ENCODE measurements around the gene NMRAL1. TPM values are rescaled to one million over a fixed set of nuclear protein-coding genes. Genes with fewer than 3 reads are reported as not detected.

NMRAL1 gene
- polyA plus RNA-seq, 3 donors, result 31.4 to 44.2 (median 37.3) TPM

- DNase-seq (ENCODE audit: low read depth in 3 of 3, low spot score in 2 of 3), result no peak
Measured at GRCh38 chr16:4426722-4427372, 47.6 kb downstream of the NMRAL1 start.

- no peak for DNase-seq (ENCODE audit: low read depth in 3 of 3, low spot score in 2 of 3)
Measured at GRCh38 chr16:4426021-4426684, 48.3 kb downstream of the NMRAL1 start.

- DNase-seq (ENCODE audit: low read depth in 3 of 3, low spot score in 2 of 3), result peak; percentile 90 to 97 (median 94)
Measured at GRCh38 chr16:4425378-4426020, 48.9 kb downstream of the NMRAL1 start, which contains the start of gene DNAJA3. TSS of gene DNAJA3 (plus strand) at chr16:4425868. CDS start at chr16:4425882, 14 bp downstream.

- DNase-seq (ENCODE audit: low read depth in 3 of 3, low spot score in 2 of 3), result no peak
Measured at GRCh38 chr16:4420505-4421105, 53.8 kb downstream of the NMRAL1 start.

GRCh38 chr16:4419402-4419959 is 54.9 kb downstream of the NMRAL1 start:
- DNase-seq (ENCODE audit: low read depth in 3 of 3, low spot score in 2 of 3), result no peak

GRCh38 chr16:4416200-4417032 is 58.0 kb downstream of the NMRAL1 start, which contains the start of gene CORO7:
TSS of gene CORO7 (minus strand) at chr16:4416596. CDS start at chr16:4416518, 78 bp downstream.
- peak in 2 of 3 donors; percentile 62 to 76 for DNase-seq (ENCODE audit: low read depth in 3 of 3, low spot score in 2 of 3)

GRCh38 chr16:4415538-4416199 is 58.8 kb downstream of the NMRAL1 start:
- DNase-seq (ENCODE audit: low read depth in 3 of 3, low spot score in 2 of 3), result no peak

GRCh38 chr16:4414187-4414917 is 60.1 kb downstream of the NMRAL1 start:
- no peak for DNase-seq (ENCODE audit: low read depth in 3 of 3, low spot score in 2 of 3)

GRCh38 chr16:4412854-4413253 is 61.6 kb downstream of the NMRAL1 start:
- no peak for DNase-seq (ENCODE audit: low read depth in 3 of 3, low spot score in 2 of 3)

GRCh38 chr16:4412159-4412558 is 62.3 kb downstream of the NMRAL1 start:
- no peak for DNase-seq (ENCODE audit: low read depth in 3 of 3, low spot score in 2 of 3)

Other genes with a start within 250 kb of the NMRAL1 start
- gene SRL, start 232.5 kb downstream of the NMRAL1 start, polyA plus RNA-seq (ENCODE audit: insufficient read length in 3 of 3), result 1 to 10 TPM; 1.2 to 1.6 (median 1.2) TPM
- 10 to 100 TPM; 15.3 to 18.7 (median 16.3) TPM for gene TFAP4, start 201.6 kb downstream of the NMRAL1 start, polyA plus RNA-seq (ENCODE audit: insufficient read length in 3 of 3)
- gene GLIS2, start 158.6 kb downstream of the NMRAL1 start, polyA plus RNA-seq (ENCODE audit: insufficient read length in 3 of 3), result 10 to 100 TPM; 30.6 to 36.8 (median 31.1) TPM
- 10 to 100 TPM; 16.8 to 19.6 (median 16.8) TPM for gene PAM16, start 123.3 kb downstream of the NMRAL1 start, polyA plus RNA-seq (ENCODE audit: insufficient read length in 3 of 3)
- gene VASN, start 102.8 kb downstream of the NMRAL1 start, polyA plus RNA-seq (ENCODE audit: insufficient read length in 3 of 3), result 10 to 100 TPM; 31.7 to 40.6 (median 32.9) TPM
- 10 to 100 TPM; 14.3 to 17.2 (median 14.3) TPM for gene CORO7, start 58.0 kb downstream of the NMRAL1 start, polyA plus RNA-seq (ENCODE audit: insufficient read length in 3 of 3)
- gene DNAJA3, start 48.8 kb downstream of the NMRAL1 start, polyA plus RNA-seq (ENCODE audit: insufficient read length in 3 of 3), result 10 to 100 TPM; 31.3 to 35.9 (median 34.8) TPM
- gene HMOX2, start 1.8 kb upstream of the NMRAL1 start, polyA plus RNA-seq (ENCODE audit: insufficient read length in 3 of 3), result 10 to 100 TPM; 47.3 to 49.0 (median 48.3) TPM
- gene CDIP1, start 64.1 kb upstream of the NMRAL1 start, polyA plus RNA-seq (ENCODE audit: insufficient read length in 3 of 3), result 10 to 100 TPM; 19.8 to 30.6 (median 26.2) TPM
- gene C16orf96, start 81.7 kb upstream of the NMRAL1 start, polyA plus RNA-seq (ENCODE audit: insufficient read length in 3 of 3), result under 1 TPM; 0.08 to 0.26 (median 0.18) TPM
- gene UBALD1, start 140.3 kb upstream of the NMRAL1 start, polyA plus RNA-seq (ENCODE audit: insufficient read length in 3 of 3), result 10 to 100 TPM; 10.0 to 12.1 (median 10.2) TPM
- 10 to 100 TPM; 35.5 to 42.6 (median 35.8) TPM for gene MGRN1, start 150.2 kb upstream of the NMRAL1 start, polyA plus RNA-seq (ENCODE audit: insufficient read length in 3 of 3)
- gene NUDT16L1, start 218.9 kb upstream of the NMRAL1 start, polyA plus RNA-seq (ENCODE audit: insufficient read length in 3 of 3), result 10 to 100 TPM; 33.1 to 42.0 (median 38.4) TPM

All from right renal cortex interstitium (tissue), 3 donors.